ENCODE data around the gene LCN6.

DNA sequence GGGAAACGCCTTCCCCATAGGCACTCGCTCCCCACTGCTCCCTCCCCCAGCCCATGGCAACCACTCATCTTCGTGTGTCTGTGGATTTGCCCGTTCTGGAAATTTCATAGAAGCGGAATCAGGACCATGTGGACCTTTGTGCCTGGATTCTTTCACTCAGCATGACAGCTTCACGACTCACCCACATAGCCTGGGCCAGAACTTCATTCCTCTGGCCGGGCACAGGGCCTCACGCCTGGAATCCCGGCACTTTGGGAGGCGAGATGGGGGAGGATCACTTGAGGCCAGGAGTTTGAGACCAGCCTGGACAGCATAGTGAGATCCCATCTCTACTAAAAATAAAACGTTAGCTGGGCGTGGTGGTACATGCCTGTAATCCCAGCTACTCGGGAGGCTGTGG is 48.0 kb downstream of the LCN6 start:
- TF ChIP-seq, protein P1, sequence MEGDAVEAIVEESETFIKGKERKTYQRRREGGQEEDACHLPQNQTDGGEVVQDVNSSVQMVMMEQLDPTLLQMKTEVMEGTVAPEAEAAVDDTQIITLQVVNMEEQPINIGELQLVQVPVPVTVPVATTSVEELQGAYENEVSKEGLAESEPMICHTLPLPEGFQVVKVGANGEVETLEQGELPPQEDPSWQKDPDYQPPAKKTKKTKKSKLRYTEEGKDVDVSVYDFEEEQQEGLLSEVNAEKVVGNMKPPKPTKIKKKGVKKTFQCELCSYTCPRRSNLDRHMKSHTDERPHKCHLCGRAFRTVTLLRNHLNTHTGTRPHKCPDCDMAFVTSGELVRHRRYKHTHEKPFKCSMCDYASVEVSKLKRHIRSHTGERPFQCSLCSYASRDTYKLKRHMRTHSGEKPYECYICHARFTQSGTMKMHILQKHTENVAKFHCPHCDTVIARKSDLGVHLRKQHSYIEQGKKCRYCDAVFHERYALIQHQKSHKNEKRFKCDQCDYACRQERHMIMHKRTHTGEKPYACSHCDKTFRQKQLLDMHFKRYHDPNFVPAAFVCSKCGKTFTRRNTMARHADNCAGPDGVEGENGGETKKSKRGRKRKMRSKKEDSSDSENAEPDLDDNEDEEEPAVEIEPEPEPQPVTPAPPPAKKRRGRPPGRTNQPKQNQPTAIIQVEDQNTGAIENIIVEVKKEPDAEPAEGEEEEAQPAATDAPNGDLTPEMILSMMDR (IDR thresholded peaks at IDR 0.05), result no peak
- no peak for TF ChIP-seq POLR2A (IDR thresholded peaks at IDR 0.05)

Data from testis (tissue), 2 donors.